GM10248 (cell line): ENCODE measurements around the gene DNAJA1.

ENCODE experiments used
- CTCF ChIA-PET: fragments of 300-600 bp; sonication (Branson Sonifier 250); formaldehyde crosslinking; extraction: SDS; loops from one replicate; lab custom pipeline; 2021; ENCODE audit warnings: antibody characterized with exemption; lab: Yijun Ruan, JAX
- POLR2A ChIA-PET: fragments of 350-650 bp; sonication (Branson Sonifier 250); formaldehyde crosslinking; extraction: SDS; loops from one replicate; lab custom pipeline; 2020; ENCODE audit warnings: antibody characterized with exemption; lab: Yijun Ruan, JAX
- DNase-seq: peaks from one replicate; pipeline ENCODE4 v3.0.0; 2012; ENCODE audit errors: extremely low spot score
- TF ChIP-seq, protein P1 (sequence below): IDR thresholded peaks from 2 replicates; pipeline ENCODE4 v1.5.1; 2012; ENCODE audit warnings: mild to moderate bottlenecking, low read depth; ENCODE audit errors: extremely low read depth, missing control alignments, control extremely low read depth

Gene DNAJA1

DNA sequence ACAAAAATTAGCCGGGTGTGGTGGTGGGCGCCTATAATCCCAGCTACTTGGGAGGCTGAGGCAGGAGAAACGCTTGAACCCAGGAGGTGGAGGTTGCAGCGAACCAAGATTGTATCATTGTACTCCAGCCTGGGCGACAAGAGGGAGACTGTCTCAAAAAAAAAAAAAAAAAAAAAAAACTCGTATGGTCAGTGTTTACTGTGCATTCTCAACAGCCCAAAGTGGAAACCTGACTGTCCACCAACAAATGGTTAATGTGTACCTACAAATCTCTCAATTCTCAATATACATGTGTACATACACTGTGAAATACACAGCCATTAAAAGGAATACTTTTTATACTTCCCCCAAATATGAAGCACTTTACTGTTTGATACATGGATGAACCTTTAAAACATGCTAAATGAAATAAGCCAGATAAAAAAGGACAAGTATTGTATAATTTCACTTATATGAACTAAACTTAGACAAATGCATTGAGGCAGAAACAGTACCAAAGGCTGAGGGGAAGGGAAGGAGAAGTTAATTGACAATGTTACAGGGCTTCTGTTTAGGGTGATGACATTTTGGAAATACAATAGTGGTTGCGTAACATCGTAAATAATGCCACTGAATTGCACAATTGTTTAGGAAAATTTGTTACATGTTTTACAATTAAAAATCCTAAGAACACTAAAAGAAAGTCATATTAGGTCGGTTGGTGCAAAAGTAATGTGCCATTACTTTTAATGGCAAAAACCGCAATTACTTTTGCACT, 16.5 kb downstream of the DNAJA1 start:
- DNase-seq = no peak
- CTCF ChIA-PET = interaction anchor here (1.2 kb wide), 1 partner anchor 19 kb away, joined by 3 read pairs; no protein-coding TSS in a partner anchor
- POLR2A ChIA-PET = interaction anchor here (5.7 kb wide), 1 partner anchor 15 kb away, joined by 68 read pairs; the partner anchor contains the start of gene DNAJA1
- TF ChIP-seq, protein P1, sequence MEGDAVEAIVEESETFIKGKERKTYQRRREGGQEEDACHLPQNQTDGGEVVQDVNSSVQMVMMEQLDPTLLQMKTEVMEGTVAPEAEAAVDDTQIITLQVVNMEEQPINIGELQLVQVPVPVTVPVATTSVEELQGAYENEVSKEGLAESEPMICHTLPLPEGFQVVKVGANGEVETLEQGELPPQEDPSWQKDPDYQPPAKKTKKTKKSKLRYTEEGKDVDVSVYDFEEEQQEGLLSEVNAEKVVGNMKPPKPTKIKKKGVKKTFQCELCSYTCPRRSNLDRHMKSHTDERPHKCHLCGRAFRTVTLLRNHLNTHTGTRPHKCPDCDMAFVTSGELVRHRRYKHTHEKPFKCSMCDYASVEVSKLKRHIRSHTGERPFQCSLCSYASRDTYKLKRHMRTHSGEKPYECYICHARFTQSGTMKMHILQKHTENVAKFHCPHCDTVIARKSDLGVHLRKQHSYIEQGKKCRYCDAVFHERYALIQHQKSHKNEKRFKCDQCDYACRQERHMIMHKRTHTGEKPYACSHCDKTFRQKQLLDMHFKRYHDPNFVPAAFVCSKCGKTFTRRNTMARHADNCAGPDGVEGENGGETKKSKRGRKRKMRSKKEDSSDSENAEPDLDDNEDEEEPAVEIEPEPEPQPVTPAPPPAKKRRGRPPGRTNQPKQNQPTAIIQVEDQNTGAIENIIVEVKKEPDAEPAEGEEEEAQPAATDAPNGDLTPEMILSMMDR = no peak

DNA sequence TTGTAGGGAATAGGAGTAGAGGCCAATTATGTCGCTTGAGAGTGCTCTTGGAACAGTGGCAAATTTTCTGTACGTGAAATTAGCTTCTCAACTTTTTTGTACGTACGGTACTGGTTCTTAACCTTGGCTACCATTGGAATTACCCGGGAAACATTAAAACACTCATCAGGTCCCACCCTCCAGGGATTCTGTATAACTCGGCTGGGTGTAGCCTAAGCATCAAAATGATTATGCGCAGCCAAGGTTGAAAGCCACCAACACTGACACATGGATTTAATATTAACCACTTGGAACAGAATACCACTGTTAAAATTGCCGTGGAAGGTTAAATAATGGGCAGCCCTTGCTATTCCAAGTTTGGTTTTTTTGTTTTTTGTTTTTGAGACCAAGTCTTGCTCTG, 17.4 kb downstream of the DNAJA1 start:
- ChIA-PET POLR2A (interaction anchor here (5.7 kb wide), 1 partner anchor 16 kb away, joined by 68 read pairs; the partner anchor contains the start of gene DNAJA1), CTCF (interaction anchor here (1.1 to 1.5 kb wide), 2 partner anchors 16 to 30 kb away, joined by 3 read pairs; no protein-coding TSS in a partner anchor)
- DNase-seq = no peak
- TF ChIP-seq, protein P1 = no peak

DNA sequence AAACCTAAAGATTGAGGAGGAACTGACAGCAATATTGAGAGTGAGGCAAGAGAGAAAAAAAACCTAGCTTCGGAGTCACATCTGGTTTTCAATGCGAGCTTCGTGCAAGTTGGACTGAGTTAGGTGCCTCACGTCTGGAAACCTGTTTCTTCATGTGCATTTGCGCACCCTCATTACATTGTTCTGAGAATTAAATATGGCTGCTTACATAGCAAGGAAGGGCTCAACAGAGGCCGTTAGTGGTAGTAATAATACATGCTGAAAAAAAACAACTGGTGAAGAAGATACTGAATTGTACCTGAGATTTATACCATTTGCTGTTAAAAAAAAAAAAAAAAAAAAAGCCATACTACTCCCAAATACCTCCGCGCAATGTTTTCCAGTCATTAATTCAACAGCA, 18.6 kb downstream of the DNAJA1 start:
- DNase-seq = no peak
- ChIA-PET CTCF (interaction anchor here (0.7 to 1.8 kb wide), 5 partner anchors 9 to 24 kb away, joined by 3 to 7 read pairs (median 3); no protein-coding TSS in a partner anchor), POLR2A (interaction anchor here (0.6 to 5.7 kb wide), 4 partner anchors 17 to 366 kb away, joined by 3 to 68 read pairs (median 5); partner anchors contain the start of gene DNAJA1)
- TF ChIP-seq, protein P1 = no peak

- ChIA-PET CTCF (interaction anchor here (1.0 to 1.8 kb wide), 6 partner anchors 10 to 182 kb away, joined by 3 to 7 read pairs (median 4); no protein-coding TSS in a partner anchor), POLR2A (interaction anchor here (0.6 to 5.7 kb wide), 4 partner anchors 18 to 366 kb away, joined by 3 to 68 read pairs (median 5); partner anchors contain the start of gene DNAJA1)
- TF ChIP-seq, protein P1 = no peak
- peak; percentile 80 for DNase-seq
Measured at GRCh38 chr9:33044162-33044673, 19.1 kb downstream of the DNAJA1 start.

DNA sequence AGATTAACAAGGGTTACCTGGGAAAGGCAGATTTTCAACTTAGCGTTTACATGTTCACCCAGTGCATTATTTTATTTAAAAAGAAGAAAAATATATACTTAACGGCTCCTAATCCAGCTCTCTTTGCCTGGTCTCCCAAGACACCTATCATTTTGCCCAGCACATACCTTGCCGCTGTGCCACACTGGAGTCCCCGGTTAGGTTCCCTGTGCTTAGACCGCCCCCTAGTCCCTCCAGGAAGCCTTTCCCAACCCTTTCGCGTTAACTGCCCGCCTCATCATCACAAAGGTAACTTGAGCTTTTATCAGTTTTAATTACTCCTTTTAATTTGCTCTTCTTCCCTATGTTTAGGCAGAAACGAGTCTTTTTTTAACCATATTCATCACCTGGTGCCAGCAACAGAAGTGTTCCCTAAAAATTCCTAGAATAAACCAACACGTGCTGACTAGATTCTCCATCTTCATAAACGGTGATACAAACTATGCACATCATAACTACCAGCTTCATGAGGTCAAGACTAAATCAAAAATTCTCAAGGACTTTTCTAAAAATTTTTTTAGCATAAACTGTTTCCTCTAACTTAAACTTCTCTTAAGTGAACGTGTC, 19.7 kb downstream of the DNAJA1 start:
- no peak for DNase-seq
- POLR2A ChIA-PET = interaction anchor here (5.7 kb wide), 1 partner anchor 18 kb away, joined by 68 read pairs; the partner anchor contains the start of gene DNAJA1
- TF ChIP-seq, protein P1 = no peak
- CTCF ChIA-PET = interaction anchor here (1.0 to 1.8 kb wide), 4 partner anchors 10 to 182 kb away, joined by 3 to 7 read pairs (median 4); no protein-coding TSS in a partner anchor

DNA sequence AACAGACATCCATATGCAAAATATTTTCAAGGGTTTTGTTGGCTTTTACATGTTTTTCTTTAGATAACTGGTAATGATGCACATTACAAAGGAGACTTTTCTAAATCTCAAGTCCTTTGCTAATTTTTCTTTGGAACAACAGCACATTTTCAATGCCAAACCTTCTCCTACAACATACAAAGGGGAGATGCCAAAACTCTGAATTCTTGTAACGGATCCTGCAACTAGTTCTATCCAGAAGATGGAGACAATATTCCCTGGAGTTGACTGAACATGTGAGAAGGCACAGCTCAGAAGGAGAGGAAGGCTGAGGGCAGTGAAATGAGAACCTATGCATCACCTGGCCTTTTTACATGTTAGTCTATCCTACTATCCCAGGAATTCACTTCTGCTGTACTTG, 21.0 kb downstream of the DNAJA1 start:
- ChIA-PET CTCF (no interaction called here), POLR2A (no interaction called here)
- DNase-seq = no peak
- TF ChIP-seq, protein P1 = no peak
